Measurements from ENCODE around the gene DYSF.
"Not testable (repeated sequence)": the region's sequence is repeated elsewhere in the genome, so short reads cannot be mapped to it uniquely, and the experiment has no call there.

Gene DYSF

DNA sequence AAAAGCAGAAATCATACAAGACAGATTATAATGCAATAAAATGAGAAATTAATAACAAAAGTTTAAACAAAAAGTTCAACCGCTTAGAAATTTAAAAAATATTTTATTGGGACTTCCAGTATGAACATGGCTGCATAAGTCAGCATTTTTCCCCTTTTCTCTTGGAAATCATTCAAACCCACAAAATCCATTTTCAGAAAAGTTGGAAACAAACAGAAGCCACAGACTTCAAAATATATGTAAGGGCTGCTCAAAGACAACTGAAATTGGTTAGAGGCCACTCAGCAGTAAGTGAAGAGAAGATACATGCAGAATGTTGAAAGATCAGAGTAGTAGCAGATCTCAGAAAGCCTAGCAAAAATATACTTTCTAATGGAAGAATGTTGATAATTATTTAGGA is 194.0 kb downstream of the DYSF start:
- DNase-seq (ENCODE audit: low read depth): no peak

GRCh38 chr2:71655498-71655897 is 202.1 kb downstream of the DYSF start:
- no peak for DNase-seq (ENCODE audit: low read depth)

DNA sequence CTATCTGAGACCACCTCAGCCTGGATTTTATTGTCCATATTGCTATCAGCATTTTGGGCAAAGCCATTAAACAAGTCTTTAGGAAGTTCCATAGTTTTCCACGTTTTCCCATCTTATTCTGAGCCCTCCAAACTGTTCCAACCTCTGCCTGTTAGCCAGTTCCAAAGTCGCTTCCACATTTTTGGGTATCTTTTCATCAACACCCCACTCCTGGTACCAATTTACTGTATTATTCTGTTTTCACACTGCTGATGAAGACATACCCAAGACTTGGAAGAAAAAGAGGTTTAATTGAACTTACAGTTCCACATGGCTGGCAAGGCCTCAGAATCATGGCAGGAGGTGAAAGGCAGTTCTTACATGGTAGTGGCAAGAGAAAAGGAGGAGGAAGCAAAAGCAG is 204.9 kb downstream of the DYSF start:
- DNase-seq (ENCODE audit: low read depth): not testable (repeated sequence)

- DNase-seq (ENCODE audit: low read depth): no peak
Measured at GRCh38 chr2:71658771-71659170, 205.4 kb downstream of the DYSF start.

- no peak for DNase-seq (ENCODE audit: low read depth)
Measured at GRCh38 chr2:71659868-71660518, 206.6 kb downstream of the DYSF start.

- DNase-seq (ENCODE audit: low read depth): no peak
Measured at GRCh38 chr2:71661782-71662181, 208.4 kb downstream of the DYSF start.

GRCh38 chr2:71662665-71663394 is 209.5 kb downstream of the DYSF start:
- DNase-seq (ENCODE audit: low read depth): no peak

DNA sequence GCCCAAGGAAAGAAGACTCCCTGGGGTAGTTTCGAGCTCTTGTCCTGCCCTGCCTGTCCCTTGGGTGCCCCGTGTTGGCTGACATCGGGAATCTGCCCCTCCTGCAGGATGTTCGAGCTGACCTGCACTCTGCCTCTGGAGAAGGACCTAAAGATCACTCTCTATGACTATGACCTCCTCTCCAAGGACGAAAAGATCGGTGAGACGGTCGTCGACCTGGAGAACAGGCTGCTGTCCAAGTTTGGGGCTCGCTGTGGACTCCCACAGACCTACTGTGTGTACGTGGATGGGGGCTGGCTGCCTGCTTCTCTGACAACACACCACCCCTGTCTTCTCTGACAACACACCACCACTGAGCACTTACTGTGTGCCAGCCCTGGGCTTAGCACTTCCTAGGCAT is 210.8 kb downstream of the DYSF start:
- no peak for DNase-seq (ENCODE audit: low read depth)

GRCh38 chr2:71665168-71666093 is 212.1 kb downstream of the DYSF start:
- no peak for DNase-seq (ENCODE audit: low read depth)

GRCh38 chr2:71666094-71666474 is 212.7 kb downstream of the DYSF start:
- DNase-seq (ENCODE audit: low read depth): no peak

GRCh38 chr2:71667256-71668182 is 214.2 kb downstream of the DYSF start:
- DNase-seq (ENCODE audit: low read depth): no peak

DNA sequence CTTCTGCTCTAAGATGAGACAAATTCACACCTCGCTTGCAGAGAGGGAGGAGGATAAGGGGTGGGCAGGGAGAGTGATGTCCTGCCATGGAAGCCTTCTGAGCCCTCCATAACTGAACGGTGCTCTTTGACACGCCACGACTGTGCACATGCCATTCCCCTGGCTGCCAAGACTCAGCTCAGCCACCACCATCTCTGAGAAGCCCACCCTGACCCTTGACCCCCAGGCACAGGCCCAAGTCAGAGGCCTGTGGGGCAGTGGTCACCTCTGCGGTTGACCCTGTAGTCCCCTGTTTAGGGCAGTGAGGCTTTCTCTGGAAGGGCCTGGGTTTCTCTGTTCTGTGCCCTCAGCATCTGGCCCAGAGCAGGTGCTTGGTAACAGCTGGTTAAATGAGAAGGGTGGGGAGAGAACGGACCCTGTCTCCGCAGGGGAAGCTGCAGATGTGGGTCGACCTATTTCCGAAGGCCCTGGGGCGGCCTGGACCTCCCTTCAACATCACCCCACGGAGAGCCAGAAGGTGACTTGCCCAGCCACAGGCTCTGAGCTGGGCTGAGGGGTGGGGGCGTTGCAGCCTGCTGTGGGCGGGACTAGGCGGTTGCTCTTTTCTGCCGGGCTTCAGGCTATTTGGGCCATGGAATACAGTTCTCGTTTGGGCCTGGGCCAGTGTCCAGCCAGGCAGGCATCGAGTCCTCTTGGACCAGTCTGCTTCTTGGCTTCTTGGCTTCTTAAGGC is 215.1 kb downstream of the DYSF start:
- DNase-seq (ENCODE audit: low read depth): no peak

DNA sequence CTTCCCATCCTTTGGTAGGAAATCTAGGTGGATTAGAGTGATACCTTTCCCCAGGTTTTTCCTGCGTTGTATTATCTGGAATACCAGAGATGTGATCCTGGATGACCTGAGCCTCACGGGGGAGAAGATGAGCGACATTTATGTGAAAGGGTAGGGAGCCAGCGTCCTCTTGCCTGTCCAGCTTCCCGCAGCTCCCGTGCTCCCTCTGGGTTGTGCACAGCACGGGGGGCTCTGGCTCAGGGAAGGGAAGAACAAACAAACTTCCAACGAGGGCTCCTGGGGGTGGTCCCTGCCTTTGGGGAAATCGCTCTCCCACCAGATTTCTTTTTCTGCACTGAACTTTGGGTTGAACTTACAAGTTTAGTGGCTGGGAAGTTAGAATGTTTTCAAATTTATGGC is 215.7 kb downstream of the DYSF start:
- no peak for DNase-seq (ENCODE audit: low read depth)

- DNase-seq (ENCODE audit: low read depth): no peak
Measured at GRCh38 chr2:71669628-71670429, 216.5 kb downstream of the DYSF start.

GRCh38 chr2:71670430-71670795 is 217.1 kb downstream of the DYSF start:
- no peak for DNase-seq (ENCODE audit: low read depth)

GRCh38 chr2:71671203-71671854 is 218.0 kb downstream of the DYSF start:
- DNase-seq (ENCODE audit: low read depth): no peak

DNA sequence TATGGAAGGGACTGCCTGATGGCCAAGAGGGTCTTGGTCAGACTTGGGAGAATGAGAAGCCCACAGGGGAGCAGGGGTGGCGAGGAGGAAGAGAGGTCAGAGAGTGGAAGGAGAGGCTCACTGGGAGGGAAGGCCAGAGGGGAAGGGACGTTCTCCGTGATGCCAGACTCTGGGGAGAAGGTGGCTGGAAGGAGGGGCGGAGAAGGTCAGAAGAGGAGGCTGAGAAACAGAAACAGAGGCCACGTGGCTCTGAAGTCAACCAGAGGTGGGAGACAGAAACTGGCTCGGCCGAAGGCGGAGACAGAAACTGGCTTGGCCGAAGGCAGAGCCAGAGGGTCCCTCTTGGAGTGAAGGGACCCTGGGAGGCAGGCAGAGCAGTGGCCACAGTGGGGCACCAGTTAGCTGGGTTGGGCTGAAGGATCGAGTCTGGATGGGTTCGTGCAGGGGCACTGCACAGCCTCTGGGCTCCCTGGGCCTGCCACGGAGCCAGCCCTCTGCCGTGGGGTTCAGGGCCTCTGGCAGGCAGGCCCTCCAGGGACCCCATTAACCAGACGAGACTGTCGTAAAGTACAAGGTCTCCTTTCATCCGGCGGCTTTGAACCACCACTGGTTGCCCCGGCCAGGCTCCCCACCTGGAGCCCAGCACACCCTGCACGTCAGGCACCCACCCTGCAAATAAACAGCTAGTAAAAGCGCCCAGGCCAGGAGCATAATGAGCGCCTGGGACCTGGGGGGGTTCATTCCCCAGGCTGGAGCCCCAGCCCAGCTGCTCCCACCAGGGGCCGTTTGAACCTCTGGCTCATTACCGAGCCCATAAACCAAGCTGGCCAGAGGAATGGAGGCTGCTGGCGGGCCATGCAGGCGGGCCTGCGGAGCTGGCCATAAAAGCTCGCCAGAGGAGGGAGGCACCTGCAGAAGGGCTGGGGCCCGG is 218.8 kb downstream of the DYSF start:
- no peak for DNase-seq (ENCODE audit: low read depth)

Measured in stimulated activated CD8-positive, alpha-beta memory T cell treated with anti-CD3 and anti-CD28 coated beads, Interleukin-15, amount 100 ng/mL, for 1 hour (primary cell).